Measurements from ENCODE around the gene CDC25B. TPM values are rescaled to one million over a fixed set of nuclear protein-coding genes. Genes with fewer than 3 reads are reported as not detected.
"Not testable (repeated sequence)": the region's sequence is repeated elsewhere in the genome, so short reads cannot be mapped to it uniquely, and the experiment has no call there.

Gene CDC25B
- total RNA-seq, 2 donors from 2014 or later: 86.7 to 117 TPM

- not testable (repeated sequence) for ATAC-seq (replicated peaks); H3K9me3 Mint-ChIP-seq; H3K27me3 Mint-ChIP-seq; H3K4me1 Mint-ChIP-seq; H3K36me3 Mint-ChIP-seq (ENCODE audit: low read depth); H3K4me3 Mint-ChIP-seq; H3K27ac Mint-ChIP-seq
These were observed 44.1 kb downstream of the CDC25B start for GRCh38 chr20:3840201-3840600.

- Mint-ChIP-seq H3K27me3 (no peaks in the 10 kb centered on the region), H3K4me3 (no peak overlapping the region), H3K27ac (no peak overlapping the region), H3K4me1 (peaks cover 3% of the 10 kb centered on the region), H3K9me3 (no peaks in the 10 kb centered on the region), H3K36me3 (ENCODE audit: low read depth) (peaks cover 6% of the 10 kb centered on the region)
- ATAC-seq (replicated peaks): no peak
These were observed 46.3 kb downstream of the CDC25B start for GRCh38 chr20:3842348-3842930.

GRCh38 chr20:3843490-3843889 is 47.4 kb downstream of the CDC25B start:
- Mint-ChIP-seq H3K27ac (no peak overlapping the region), H3K27me3 (no peaks in the 10 kb centered on the region), H3K4me1 (peaks cover 5% of the 10 kb centered on the region), H3K4me3 (no peak overlapping the region), H3K36me3 (ENCODE audit: low read depth) (peaks cover 7% of the 10 kb centered on the region), H3K9me3 (no peaks in the 10 kb centered on the region)
- ATAC-seq (replicated peaks): no peak

DNA sequence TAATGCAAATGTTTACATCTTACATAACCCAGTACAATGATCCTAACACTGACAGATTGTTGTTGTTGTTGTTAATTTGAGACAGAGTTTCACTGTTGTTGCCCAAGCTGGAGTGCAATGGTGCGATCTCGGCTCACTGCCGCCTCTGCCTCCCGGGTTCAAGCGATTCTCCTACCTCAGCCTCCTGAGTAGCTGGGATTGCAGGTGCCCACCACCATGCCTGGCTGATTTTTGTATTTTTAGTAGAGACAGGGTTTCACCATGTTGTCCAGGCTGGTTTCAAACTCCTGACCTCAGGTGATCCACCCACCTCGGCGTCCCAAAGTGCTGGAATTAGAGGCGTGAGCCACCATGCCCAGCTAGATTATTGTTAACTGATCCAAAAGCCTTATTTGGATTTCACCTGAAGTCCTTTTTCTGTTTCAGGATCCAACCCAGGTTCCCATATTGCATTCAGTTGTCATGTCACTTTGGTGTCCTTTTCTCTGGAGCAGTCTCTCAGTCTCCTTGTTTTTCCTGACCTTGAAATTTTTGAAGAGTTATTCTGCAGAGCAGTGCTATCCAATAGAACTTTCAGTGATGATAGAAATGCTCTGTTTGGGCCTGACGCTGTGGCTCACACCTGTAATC is 48.0 kb downstream of the CDC25B start:
- H3K27ac Mint-ChIP-seq; H3K4me3 Mint-ChIP-seq; H3K27me3 Mint-ChIP-seq; ATAC-seq (replicated peaks); H3K4me1 Mint-ChIP-seq; H3K9me3 Mint-ChIP-seq: not testable (repeated sequence)
- H3K36me3 Mint-ChIP-seq (ENCODE audit: low read depth): peaks cover 13% of the 10 kb centered on the region

DNA sequence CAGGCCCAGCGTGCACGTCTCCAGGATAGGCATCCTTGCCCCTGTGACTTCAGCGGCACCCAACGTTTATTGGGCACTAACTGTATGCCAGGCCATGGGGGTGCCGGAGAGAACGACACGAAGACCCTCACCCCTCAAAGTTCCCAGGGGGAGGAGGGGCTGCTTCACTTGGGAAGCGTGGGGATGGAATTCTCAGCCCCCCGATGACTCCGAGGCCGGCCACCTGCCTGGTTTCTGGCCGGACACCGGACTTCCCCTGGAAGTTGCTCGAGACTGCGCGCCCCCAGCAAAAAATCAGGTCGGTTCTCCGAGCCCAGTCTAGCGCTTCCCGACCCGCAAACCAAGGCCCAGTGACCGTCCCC is 50.2 kb downstream of the CDC25B start:
- Mint-ChIP-seq H3K4me3 (peak overlapping the region; percentile 89), H3K9me3 (no peaks in the 10 kb centered on the region), H3K27me3 (no peaks in the 10 kb centered on the region), H3K36me3 (ENCODE audit: low read depth) (peaks cover 13% of the 10 kb centered on the region), H3K4me1 (peaks cover 8% of the 10 kb centered on the region), H3K27ac (peak overlapping the region; percentile 91)
- no peak for ATAC-seq (replicated peaks)

DNA sequence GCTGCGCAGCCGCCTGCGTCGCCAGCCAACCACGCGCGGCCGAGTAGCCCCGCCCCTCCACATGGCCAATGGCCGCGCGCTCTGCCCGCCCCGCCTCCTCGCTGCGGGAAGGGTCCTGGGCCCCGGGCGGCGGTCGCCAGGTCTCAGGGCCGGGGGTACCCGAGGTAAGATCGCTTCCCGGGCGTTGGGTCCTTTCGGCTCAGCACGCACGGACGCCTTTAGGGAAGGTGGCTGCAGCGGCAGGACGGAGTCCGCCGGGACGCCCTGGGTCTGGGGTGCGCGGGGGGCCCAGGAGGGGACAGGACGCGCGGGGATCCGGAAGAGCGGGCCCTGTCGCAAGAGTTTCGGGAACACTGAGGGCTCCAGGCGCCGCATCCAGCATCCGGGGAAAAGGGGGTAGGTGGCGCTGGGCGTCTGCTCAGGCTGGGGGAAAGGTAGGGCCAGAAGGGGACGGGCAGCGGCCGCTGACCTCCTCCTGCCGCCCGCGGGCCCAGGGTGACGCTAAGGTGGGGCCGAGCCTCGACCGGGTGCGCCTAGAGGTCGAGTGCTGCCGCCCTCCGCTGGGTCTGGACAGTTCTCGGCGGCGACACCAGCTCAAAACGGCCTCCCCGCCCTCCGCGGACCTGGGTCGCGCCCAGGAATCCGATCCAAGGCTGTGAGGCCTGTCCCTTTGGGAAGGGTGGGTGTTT is 50.8 kb downstream of the CDC25B start, which contains the start of gene MAVS:
TSS of gene MAVS (plus strand) at position 95 of the 689 bp plus-strand sequence. CDS start 7,791 bp downstream, outside the sequence.
- peaks cover 8% of the 10 kb centered on the region for H3K4me1 Mint-ChIP-seq
- peaks cover 13% of the 10 kb centered on the region for H3K36me3 Mint-ChIP-seq (ENCODE audit: low read depth)
- H3K27ac Mint-ChIP-seq: peak within 1 kb of the TSS; percentile 91
- H3K9me3 Mint-ChIP-seq: no peaks in the 10 kb centered on the region
- ATAC-seq (replicated peaks): peak; percentile 99
- H3K4me3 Mint-ChIP-seq: peak within 1 kb of the TSS; percentile 89
- H3K27me3 Mint-ChIP-seq: no peaks in the 10 kb centered on the region

DNA sequence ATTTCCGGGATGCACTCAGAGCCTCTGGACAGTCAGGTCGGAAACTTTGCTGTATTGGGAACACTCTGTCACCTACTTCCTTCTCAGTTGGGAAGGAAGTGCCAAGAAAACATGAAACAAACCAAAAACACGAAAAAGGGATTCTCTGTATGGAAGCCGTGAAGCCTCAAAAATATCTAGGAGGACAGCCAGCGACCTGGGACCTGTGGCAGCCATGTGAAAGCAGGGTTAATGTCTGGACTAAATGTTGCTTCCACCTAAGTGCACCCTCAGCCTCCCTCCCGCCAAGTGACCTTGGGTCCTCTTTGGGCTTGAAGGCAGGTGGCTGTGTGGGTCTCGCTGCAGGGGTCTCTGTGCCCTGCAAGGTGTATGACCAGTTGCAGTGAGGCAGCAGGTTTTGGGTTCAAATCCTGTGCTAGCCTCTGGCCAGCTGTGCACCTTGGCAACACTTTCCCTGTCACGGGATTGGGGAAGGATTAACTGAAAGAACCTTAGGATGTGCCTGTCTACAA is 51.4 kb downstream of the CDC25B start:
- peaks cover 8% of the 10 kb centered on the region for H3K4me1 Mint-ChIP-seq
- H3K4me3 Mint-ChIP-seq: peak overlapping the region; percentile 89
- no peaks in the 10 kb centered on the region for H3K27me3 Mint-ChIP-seq
- no peaks in the 10 kb centered on the region for H3K9me3 Mint-ChIP-seq
- peak overlapping the region; percentile 91 for H3K27ac Mint-ChIP-seq
- no peak for ATAC-seq (replicated peaks)
- peaks cover 13% of the 10 kb centered on the region for H3K36me3 Mint-ChIP-seq (ENCODE audit: low read depth)

DNA sequence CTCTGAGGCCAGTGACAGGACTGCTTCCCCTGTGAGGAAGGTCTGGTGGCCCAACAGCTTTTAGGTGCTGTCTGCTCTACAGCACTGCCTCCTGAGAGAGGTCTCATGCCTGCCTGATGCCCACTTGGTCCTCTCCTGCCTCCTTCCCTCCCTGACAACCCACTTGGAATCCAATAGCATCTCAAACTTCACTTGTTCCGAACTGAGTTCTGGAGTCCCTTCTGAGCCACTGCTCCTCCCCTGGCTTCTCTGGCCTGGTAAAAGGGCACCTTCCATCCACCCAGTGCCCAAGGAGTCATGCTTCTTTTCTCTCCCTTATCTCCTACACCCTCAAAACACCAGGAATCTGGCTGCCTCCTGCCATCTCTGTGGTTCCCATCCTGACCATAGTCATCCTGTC is 52.5 kb downstream of the CDC25B start:
- Mint-ChIP-seq H3K27me3 (no peaks in the 10 kb centered on the region), H3K36me3 (ENCODE audit: low read depth) (peaks cover 13% of the 10 kb centered on the region), H3K4me3 (peak overlapping the region; percentile 89), H3K9me3 (no peaks in the 10 kb centered on the region), H3K4me1 (peaks cover 8% of the 10 kb centered on the region), H3K27ac (peak overlapping the region; percentile 87)
- no peak for ATAC-seq (replicated peaks)

DNA sequence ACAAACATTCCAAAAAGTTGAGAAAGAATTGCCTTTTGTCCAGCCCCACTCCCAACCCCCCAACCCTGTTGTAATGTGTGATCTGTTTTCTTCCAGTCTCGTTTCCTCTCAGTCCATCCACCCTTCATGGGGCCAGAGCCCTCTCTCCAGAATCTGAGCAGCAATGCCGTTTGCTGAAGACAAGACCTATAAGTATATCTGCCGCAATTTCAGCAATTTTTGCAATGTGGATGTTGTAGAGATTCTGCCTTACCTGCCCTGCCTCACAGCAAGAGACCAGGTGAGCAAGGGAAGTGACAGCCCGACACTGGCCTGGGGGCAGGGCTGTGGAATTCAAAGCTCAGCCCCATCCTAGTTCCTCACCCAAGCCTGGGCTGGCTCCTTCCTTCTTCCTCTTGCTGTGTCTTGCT is 58.4 kb downstream of the CDC25B start:
- Mint-ChIP-seq H3K27me3 (no peaks in the 10 kb centered on the region), H3K9me3 (no peaks in the 10 kb centered on the region), H3K27ac (no peak overlapping the region), H3K4me3 (no peak overlapping the region), H3K36me3 (ENCODE audit: low read depth) (peaks cover 50% of the 10 kb centered on the region), H3K4me1 (peaks cover 4% of the 10 kb centered on the region)
- peak; percentile 16 for ATAC-seq (replicated peaks)

Other genes starting within 250 kb of the CDC25B start
- gene GFRA4, start 132.9 kb upstream of the CDC25B start, total RNA-seq: not detected
- not detected for gene ADAM33, start 114.3 kb upstream of the CDC25B start, total RNA-seq
- gene SIGLEC1, start 83.7 kb upstream of the CDC25B start, total RNA-seq: not detected
- not detected for gene HSPA12B, start 63.6 kb upstream of the CDC25B start, total RNA-seq
- 10 to 100 TPM; 40.7 to 66.0 TPM for gene ADISSP, start 28.6 kb upstream of the CDC25B start, total RNA-seq
- under 1 TPM; 0.24 TPM for gene SPEF1, start 14.9 kb upstream of the CDC25B start, total RNA-seq
- gene CENPB, start 9.6 kb upstream of the CDC25B start, total RNA-seq: 10 to 100 TPM; 42.3 to 82.1 TPM
- gene AP5S1, start 24.2 kb downstream of the CDC25B start, total RNA-seq: 10 to 100 TPM; 10.8 to 14.8 TPM
- 10 to 100 TPM; 27.9 to 34.4 TPM for gene MAVS, start 50.5 kb downstream of the CDC25B start, total RNA-seq
- gene PANK2, start 93.1 kb downstream of the CDC25B start, total RNA-seq: 10 to 100 TPM; 61.1 to 64.3 TPM
- gene RNF24, start 219.2 kb downstream of the CDC25B start, total RNA-seq: 10 to 100 TPM; 20.1 to 47.9 TPM